ENCODE measurements around the gene PCDHA6. TPM values are rescaled to one million over a fixed set of nuclear protein-coding genes. Genes with fewer than 3 reads are reported as not detected.
"Not testable (repeated sequence)": the region's sequence is repeated elsewhere in the genome, so short reads cannot be mapped to it uniquely, and the experiment has no call there.

PCDHA6 gene
- total RNA-seq, 1 donor from 2014 or later, result 0.96 TPM

DNA sequence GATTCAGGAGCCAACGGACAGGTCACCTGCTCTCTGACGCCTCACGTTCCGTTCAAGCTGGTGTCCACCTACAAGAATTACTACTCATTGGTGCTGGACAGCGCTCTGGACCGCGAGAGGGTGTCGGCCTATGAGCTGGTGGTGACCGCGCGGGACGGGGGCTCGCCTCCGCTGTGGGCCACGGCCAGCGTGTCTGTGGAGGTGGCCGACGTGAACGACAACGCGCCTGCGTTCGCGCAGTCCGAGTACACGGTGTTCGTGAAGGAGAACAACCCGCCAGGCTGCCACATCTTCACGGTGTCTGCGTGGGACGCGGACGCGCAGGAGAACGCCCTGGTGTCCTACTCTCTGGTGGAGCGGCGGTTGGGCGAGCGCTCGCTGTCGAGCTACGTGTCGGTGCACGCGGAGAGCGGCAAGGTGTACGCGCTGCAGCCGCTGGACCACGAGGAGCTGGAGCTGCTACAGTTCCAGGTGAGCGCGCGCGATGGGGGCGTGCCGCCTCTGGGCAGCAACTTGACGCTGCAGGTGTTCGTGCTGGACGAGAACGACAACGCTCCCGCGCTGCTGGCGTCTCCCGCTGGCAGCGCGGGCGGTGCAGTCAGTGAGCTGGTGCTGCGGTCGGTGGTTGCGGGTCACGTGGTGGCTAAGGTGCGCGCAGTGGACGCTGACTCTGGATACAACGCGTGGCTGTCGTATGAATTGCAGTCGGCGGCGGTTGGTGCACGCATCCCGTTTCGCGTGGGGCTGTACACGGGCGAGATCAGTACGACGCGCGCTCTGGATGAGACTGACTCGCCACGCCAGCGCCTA lies 29.6 kb downstream of the PCDHA6 start:
- DNase-seq (ENCODE audit: low spot score), result no peak

GRCh38 chr5:140857987-140858240 lies 30.2 kb downstream of the PCDHA6 start:
- DNase-seq (ENCODE audit: low spot score), result no peak

- DNase-seq (ENCODE audit: low spot score), result no peak
Measured at GRCh38 chr5:140862441-140863295, 34.9 kb downstream of the PCDHA6 start.

DNA sequence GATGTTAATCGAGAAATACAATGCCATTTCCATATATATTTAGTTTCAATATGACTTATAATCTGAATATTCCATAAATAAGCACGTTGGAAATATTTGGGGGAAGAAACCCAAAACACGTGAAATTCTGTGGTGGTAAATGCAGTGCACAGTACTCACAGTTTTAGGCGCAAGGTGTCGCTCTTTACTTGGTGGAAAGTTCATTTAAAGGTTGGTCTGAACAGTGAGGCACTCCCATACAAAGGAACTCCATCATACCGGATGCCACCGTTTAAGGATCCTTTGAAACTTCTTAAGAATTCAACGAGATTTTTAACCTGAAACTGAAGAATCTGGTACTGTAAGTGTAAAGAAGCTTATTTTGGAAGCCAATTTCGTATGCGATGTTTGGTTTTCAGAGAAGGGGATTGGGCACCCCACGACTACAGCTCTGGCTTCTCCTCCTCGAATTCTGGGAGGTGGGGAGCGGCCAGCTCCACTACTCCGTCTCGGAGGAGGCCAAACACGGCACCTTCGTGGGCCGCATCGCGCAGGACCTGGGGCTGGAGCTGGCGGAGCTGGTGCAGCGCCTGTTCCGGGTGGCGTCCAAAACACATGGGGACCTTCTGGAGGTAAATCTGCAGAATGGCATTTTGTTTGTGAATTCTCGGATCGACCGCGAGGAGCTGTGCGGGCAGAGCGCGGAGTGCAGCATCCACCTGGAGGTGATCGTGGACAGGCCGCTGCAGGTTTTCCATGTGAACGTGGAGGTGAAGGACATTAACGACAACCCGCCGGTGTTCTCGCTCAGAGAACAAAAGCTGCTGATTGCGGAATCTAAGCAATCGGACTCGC lies 41.2 kb downstream of the PCDHA6 start, which contains the start of gene PCDHA11:
TSS of gene PCDHA11 (plus strand) at position 237 of the 834 bp plus-strand sequence. CDS start at position 384, 147 bp downstream.
- DNase-seq (ENCODE audit: low spot score), result no peak

- DNase-seq (ENCODE audit: low spot score), result no peak
Measured at GRCh38 chr5:140869555-140869886, 41.8 kb downstream of the PCDHA6 start.

GRCh38 chr5:140870221-140871201 lies 42.8 kb downstream of the PCDHA6 start:
- DNase-seq (ENCODE audit: low spot score), result no peak

GRCh38 chr5:140875085-140876065 lies 47.6 kb downstream of the PCDHA6 start, which contains the start of gene PCDHA12:
TSS of gene PCDHA12 (plus strand) at chr5:140875308. CDS start at chr5:140875473, 165 bp downstream.
- DNase-seq (ENCODE audit: low spot score), result no peak

- DNase-seq (ENCODE audit: low spot score), result not testable (repeated sequence)
Measured at GRCh38 chr5:140876541-140877261, 48.9 kb downstream of the PCDHA6 start.

DNA sequence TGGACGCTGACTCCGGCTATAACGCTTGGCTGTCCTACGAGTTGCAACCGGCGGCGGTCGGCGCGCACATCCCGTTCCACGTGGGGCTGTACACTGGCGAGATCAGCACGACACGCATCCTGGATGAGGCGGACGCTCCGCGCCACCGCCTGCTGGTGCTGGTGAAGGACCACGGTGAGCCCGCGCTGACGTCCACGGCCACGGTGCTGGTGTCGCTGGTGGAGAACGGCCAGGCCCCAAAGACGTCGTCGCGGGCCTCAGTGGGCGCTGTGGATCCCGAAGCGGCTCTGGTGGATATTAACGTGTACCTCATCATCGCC lies 49.5 kb downstream of the PCDHA6 start:
- no peak for DNase-seq (ENCODE audit: low spot score)

Other genes starting within 250 kb of the PCDHA6 start
- gene CD14, start 194.8 kb upstream of the PCDHA6 start, total RNA-seq, result 17.3 TPM
- gene TMCO6, start 188.5 kb upstream of the PCDHA6 start, total RNA-seq, result 24.1 TPM
- 48.1 TPM for gene NDUFA2, start 180.3 kb upstream of the PCDHA6 start, total RNA-seq
- 78.8 TPM for gene IK, start 180.1 kb upstream of the PCDHA6 start, total RNA-seq
- gene WDR55, start 163.1 kb upstream of the PCDHA6 start, total RNA-seq, result 26.3 TPM
- 2.7 TPM for gene DND1, start 154.4 kb upstream of the PCDHA6 start, total RNA-seq
- gene HARS1, start 136.6 kb upstream of the PCDHA6 start, total RNA-seq, result 57.0 TPM
- gene HARS2, start 136.5 kb upstream of the PCDHA6 start, total RNA-seq, result 34.0 TPM
- 58.5 TPM for gene ZMAT2, start 127.5 kb upstream of the PCDHA6 start, total RNA-seq
- gene PCDHA1, start 41.8 kb upstream of the PCDHA6 start, total RNA-seq, result not detected
- not detected for gene PCDHA2, start 33.1 kb upstream of the PCDHA6 start, total RNA-seq
- gene PCDHA3, start 26.9 kb upstream of the PCDHA6 start, total RNA-seq, result 0.31 TPM
- 1.5 TPM for gene PCDHA4, start 20.9 kb upstream of the PCDHA6 start, total RNA-seq
- 0.49 TPM for gene PCDHA5, start 6.3 kb upstream of the PCDHA6 start, total RNA-seq
- gene PCDHA7, start 6.3 kb downstream of the PCDHA6 start, total RNA-seq, result 1.1 TPM
- not detected for gene PCDHA8, start 13.2 kb downstream of the PCDHA6 start, total RNA-seq
- 0.34 TPM for gene PCDHA9, start 20.4 kb downstream of the PCDHA6 start, total RNA-seq
- gene PCDHA10, start 27.9 kb downstream of the PCDHA6 start, total RNA-seq, result 1.5 TPM
- gene PCDHA11, start 41.0 kb downstream of the PCDHA6 start, total RNA-seq, result 0.57 TPM
- 0.89 TPM for gene PCDHA12, start 47.3 kb downstream of the PCDHA6 start, total RNA-seq
- gene PCDHA13, start 54.2 kb downstream of the PCDHA6 start, total RNA-seq, result 0.42 TPM
- 0.47 TPM for gene PCDHAC1, start 98.3 kb downstream of the PCDHA6 start, total RNA-seq
- gene PCDHAC2, start 138.5 kb downstream of the PCDHA6 start, total RNA-seq, result 4.0 TPM
- 0.13 TPM for gene PCDHB1, start 223.4 kb downstream of the PCDHA6 start, total RNA-seq